ENCODE results near the gene CTNND2. TPM values are rescaled to one million over a fixed set of nuclear protein-coding genes. Genes with fewer than 3 reads are reported as not detected.

CTNND2 gene
- total and polyA plus RNA-seq, 4 donors, result 0.05 to 0.50 (median 0.27) TPM

DNA sequence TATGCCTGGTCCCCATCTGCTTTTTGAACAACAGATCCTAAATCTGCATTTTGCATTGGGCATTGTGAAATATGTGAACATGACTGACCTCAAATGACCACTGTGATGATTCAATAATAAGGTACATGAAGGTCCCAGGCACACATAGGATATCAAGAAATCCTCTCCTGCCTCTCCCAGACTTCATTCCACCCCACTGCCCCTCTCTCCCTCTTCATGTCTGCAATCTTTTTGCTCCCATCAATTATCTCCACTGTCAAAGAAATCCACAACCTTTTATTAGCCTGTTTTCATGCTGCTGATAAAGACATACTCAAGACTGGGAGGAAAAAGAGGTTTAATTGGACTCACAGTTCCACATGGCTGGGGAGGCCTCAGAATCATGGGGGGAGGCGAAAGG, 476.7 kb downstream of the CTNND2 start:
- DNase-seq (ENCODE audit: low spot score), result no peak
- Histone ChIP-seq H3K4me1 (ENCODE audit: control insufficient read depth in 4 of 4, insufficient read depth in 4 of 4, low read length in 3 of 4) (no peaks in the 10 kb centered on the region), H3K27me3 (ENCODE audit: control insufficient read depth in 4 of 4, insufficient read depth in 4 of 4, low read length in 3 of 4) (peaks cover 0 to 3% (median 0%) of the 10 kb centered on the region in 4 donors), H3K27ac (ENCODE audit: low read depth in 1 of 2, low read length in 2 of 2) (no peak overlapping the region), H3K36me3 (ENCODE audit: control insufficient read depth in 4 of 4, insufficient read depth in 3 of 4, low read depth in 1 of 4, low read length in 3 of 4) (no peaks in the 10 kb centered on the region), H3K4me3 (ENCODE audit: low read depth in 1 of 3, low read length in 3 of 3) (no peak overlapping the region), H3K9ac (ENCODE audit: low read depth in 1 of 2, low read length in 2 of 2) (no peak overlapping the region), H3K9me3 (ENCODE audit: control insufficient read depth in 4 of 4, low read length in 3 of 4) (no peaks in the 10 kb centered on the region)
- TF ChIP-seq, protein P1, sequence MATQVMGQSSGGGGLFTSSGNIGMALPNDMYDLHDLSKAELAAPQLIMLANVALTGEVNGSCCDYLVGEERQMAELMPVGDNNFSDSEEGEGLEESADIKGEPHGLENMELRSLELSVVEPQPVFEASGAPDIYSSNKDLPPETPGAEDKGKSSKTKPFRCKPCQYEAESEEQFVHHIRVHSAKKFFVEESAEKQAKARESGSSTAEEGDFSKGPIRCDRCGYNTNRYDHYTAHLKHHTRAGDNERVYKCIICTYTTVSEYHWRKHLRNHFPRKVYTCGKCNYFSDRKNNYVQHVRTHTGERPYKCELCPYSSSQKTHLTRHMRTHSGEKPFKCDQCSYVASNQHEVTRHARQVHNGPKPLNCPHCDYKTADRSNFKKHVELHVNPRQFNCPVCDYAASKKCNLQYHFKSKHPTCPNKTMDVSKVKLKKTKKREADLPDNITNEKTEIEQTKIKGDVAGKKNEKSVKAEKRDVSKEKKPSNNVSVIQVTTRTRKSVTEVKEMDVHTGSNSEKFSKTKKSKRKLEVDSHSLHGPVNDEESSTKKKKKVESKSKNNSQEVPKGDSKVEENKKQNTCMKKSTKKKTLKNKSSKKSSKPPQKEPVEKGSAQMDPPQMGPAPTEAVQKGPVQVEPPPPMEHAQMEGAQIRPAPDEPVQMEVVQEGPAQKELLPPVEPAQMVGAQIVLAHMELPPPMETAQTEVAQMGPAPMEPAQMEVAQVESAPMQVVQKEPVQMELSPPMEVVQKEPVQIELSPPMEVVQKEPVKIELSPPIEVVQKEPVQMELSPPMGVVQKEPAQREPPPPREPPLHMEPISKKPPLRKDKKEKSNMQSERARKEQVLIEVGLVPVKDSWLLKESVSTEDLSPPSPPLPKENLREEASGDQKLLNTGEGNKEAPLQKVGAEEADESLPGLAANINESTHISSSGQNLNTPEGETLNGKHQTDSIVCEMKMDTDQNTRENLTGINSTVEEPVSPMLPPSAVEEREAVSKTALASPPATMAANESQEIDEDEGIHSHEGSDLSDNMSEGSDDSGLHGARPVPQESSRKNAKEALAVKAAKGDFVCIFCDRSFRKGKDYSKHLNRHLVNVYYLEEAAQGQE (IDR thresholded peaks at IDR 0.05), result no peak
- TF ChIP-seq FOXA1 (IDR thresholded peaks at IDR 0.05), result no peak
- TF ChIP-seq, protein P2, sequence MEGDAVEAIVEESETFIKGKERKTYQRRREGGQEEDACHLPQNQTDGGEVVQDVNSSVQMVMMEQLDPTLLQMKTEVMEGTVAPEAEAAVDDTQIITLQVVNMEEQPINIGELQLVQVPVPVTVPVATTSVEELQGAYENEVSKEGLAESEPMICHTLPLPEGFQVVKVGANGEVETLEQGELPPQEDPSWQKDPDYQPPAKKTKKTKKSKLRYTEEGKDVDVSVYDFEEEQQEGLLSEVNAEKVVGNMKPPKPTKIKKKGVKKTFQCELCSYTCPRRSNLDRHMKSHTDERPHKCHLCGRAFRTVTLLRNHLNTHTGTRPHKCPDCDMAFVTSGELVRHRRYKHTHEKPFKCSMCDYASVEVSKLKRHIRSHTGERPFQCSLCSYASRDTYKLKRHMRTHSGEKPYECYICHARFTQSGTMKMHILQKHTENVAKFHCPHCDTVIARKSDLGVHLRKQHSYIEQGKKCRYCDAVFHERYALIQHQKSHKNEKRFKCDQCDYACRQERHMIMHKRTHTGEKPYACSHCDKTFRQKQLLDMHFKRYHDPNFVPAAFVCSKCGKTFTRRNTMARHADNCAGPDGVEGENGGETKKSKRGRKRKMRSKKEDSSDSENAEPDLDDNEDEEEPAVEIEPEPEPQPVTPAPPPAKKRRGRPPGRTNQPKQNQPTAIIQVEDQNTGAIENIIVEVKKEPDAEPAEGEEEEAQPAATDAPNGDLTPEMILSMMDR (IDR thresholded peaks at IDR 0.05; ENCODE audit: low read depth, low read length, missing input control), result no peak
- no peak for TF ChIP-seq RAD21 (IDR thresholded peaks at IDR 0.05)
- WGBS, result 80% methylated on average over 1 of the region's 1 CpG

DNA sequence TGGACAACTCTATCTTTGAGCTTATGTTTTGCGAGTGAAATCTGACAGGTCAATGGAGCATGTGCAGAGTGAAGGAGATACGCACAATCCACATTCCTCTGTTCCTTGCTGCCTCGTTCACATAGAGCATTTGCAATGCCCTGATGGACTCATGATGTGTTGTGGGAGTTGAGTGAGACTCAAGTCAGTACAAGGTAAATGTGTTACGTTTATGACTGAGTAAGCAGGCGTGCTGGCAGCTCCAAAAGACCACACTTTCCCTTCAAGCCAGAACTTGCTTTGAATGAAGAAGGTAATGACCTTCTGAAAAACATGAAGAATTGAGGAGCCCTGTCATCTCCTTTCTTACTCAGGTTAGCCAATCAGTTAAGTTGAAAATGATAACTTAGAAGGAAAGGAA, 477.8 kb downstream of the CTNND2 start:
- no peaks in the 10 kb centered on the region for H3K9me3 ChIP-seq (ENCODE audit: control insufficient read depth in 4 of 4, low read length in 3 of 4)
- H3K27ac ChIP-seq (ENCODE audit: low read depth in 1 of 2, low read length in 2 of 2), result no peak overlapping the region
- 89% methylated on average over 5 of the region's 5 CpGs for WGBS
- peaks cover 0 to 2% (median 0%) of the 10 kb centered on the region in 4 donors for H3K27me3 ChIP-seq (ENCODE audit: control insufficient read depth in 4 of 4, insufficient read depth in 4 of 4, low read length in 3 of 4)
- H3K4me3 ChIP-seq (ENCODE audit: low read depth in 1 of 3, low read length in 3 of 3), result no peak overlapping the region
- no peaks in the 10 kb centered on the region for H3K36me3 ChIP-seq (ENCODE audit: control insufficient read depth in 4 of 4, insufficient read depth in 3 of 4, low read depth in 1 of 4, low read length in 3 of 4)
- H3K4me1 ChIP-seq (ENCODE audit: control insufficient read depth in 4 of 4, insufficient read depth in 4 of 4, low read length in 3 of 4), result no peaks in the 10 kb centered on the region
- no peak for DNase-seq (ENCODE audit: low spot score)
- no peak overlapping the region for H3K9ac ChIP-seq (ENCODE audit: low read depth in 1 of 2, low read length in 2 of 2)
- no peak for TF ChIP-seq HNF4A (conservative IDR thresholded peaks at IDR 0.05)
- no peak for TF ChIP-seq YY1 (IDR thresholded peaks at IDR 0.05)
- TF ChIP-seq NR2F2 (IDR thresholded peaks at IDR 0.05), result no peak
- TF ChIP-seq, protein P2 (IDR thresholded peaks at IDR 0.05; ENCODE audit: low read depth, low read length, missing input control), result no peak
- TF ChIP-seq FOXA1 (IDR thresholded peaks at IDR 0.05), result no peak
- TF ChIP-seq, protein P3, sequence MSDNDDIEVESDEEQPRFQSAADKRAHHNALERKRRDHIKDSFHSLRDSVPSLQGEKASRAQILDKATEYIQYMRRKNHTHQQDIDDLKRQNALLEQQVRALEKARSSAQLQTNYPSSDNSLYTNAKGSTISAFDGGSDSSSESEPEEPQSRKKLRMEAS (IDR thresholded peaks at IDR 0.05), result no peak
- no peak for TF ChIP-seq SP1 (IDR thresholded peaks at IDR 0.05)
- TF ChIP-seq TAF1 (conservative IDR thresholded peaks at IDR 0.05), result no peak
- no peak for TF ChIP-seq GABPA (IDR thresholded peaks at IDR 0.05 in 1 of 2, conservative IDR thresholded peaks at IDR 0.05 in 1 of 2)
- TF ChIP-seq, protein P4, sequence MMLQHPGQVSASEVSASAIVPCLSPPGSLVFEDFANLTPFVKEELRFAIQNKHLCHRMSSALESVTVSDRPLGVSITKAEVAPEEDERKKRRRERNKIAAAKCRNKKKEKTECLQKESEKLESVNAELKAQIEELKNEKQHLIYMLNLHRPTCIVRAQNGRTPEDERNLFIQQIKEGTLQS (IDR thresholded peaks at IDR 0.05), result no peak
- TF ChIP-seq, protein P5, sequence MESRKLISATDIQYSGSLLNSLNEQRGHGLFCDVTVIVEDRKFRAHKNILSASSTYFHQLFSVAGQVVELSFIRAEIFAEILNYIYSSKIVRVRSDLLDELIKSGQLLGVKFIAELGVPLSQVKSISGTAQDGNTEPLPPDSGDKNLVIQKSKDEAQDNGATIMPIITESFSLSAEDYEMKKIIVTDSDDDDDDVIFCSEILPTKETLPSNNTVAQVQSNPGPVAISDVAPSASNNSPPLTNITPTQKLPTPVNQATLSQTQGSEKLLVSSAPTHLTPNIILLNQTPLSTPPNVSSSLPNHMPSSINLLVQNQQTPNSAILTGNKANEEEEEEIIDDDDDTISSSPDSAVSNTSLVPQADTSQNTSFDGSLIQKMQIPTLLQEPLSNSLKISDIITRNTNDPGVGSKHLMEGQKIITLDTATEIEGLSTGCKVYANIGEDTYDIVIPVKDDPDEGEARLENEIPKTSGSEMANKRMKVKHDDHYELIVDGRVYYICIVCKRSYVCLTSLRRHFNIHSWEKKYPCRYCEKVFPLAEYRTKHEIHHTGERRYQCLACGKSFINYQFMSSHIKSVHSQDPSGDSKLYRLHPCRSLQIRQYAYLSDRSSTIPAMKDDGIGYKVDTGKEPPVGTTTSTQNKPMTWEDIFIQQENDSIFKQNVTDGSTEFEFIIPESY (IDR thresholded peaks at IDR 0.05), result no peak
- no peak for TF ChIP-seq HNF4G (IDR thresholded peaks at IDR 0.05)
- TF ChIP-seq JUND (IDR thresholded peaks at IDR 0.05), result no peak
- no peak for TF ChIP-seq EGR1 (IDR thresholded peaks at IDR 0.05; ENCODE audit: low read depth in 2 of 2)
- TF ChIP-seq, protein P1 (IDR thresholded peaks at IDR 0.05), result no peak
- TF ChIP-seq FOXA2 (IDR thresholded peaks at IDR 0.05), result no peak
- TF ChIP-seq RAD21 (IDR thresholded peaks at IDR 0.05), result no peak
- TF ChIP-seq RXRA (IDR thresholded peaks at IDR 0.05), result no peak
